Gastrocnemius medialis (tissue), 4 donors: ENCODE data around the gene NLGN2. TPM values are rescaled to one million over a fixed set of nuclear protein-coding genes. Genes with fewer than 3 reads are reported as not detected.

ENCODE experiments used
- ATAC-seq, 2 donors: fragments of 150-250 bp; one replicate each; pipeline ENCODE4 v1.9.1; 2016
- DNase-seq, 2 donors: peaks; one replicate each; pipeline ENCODE4 v3.0.0-alpha.2; 2019
- H3K27ac ChIP-seq, 4 donors: fragments of 200-600 bp; sonication (generic); 1 replicate in 1 of 4; 2 replicates in 3 of 4; pipeline ENCODE4 v1.5.1; 2016 to 2018; ENCODE audit warnings: mild to moderate bottlenecking in 2 of 4, moderate library complexity in 1 of 4
- H3K27me3 ChIP-seq, 3 donors: fragments of 200-600 bp; sonication (generic) in 2 of 3; 1 replicate in 1 of 3; 2 replicates in 2 of 3; pipeline versions ENCODE4 v1.5.1 to v1.6.0; 2016 to 2019; ENCODE audit warnings: mild to moderate bottlenecking in 1 of 3, moderate library complexity in 1 of 3
- H3K36me3 ChIP-seq, 2 donors: fragments of 200-600 bp; sonication (generic) in 1 of 2; one replicate each; pipeline ENCODE4 v1.5.1; 2017 to 2018
- H3K4me1 ChIP-seq, 2 donors: fragments of 200-600 bp; sonication (generic) in 1 of 2; one replicate each; pipeline ENCODE4 v1.5.1; 2016 to 2017; ENCODE audit warnings: mild to moderate bottlenecking in 2 of 2
- H3K4me3 ChIP-seq, 4 donors: fragments of 200-600 bp; sonication (generic) in 3 of 4; 1 replicate in 1 of 4; 2 replicates in 3 of 4; pipeline ENCODE4 v1.5.1; 2016 to 2019; ENCODE audit warnings: mild to moderate bottlenecking in 2 of 4
- H3K9me3 ChIP-seq, 3 donors: fragments of 200-600 bp; sonication (generic) in 2 of 3; 1 replicate in 1 of 3; 2 replicates in 2 of 3; pipeline ENCODE4 v1.5.1; 2016 to 2019
- POLR2A ChIP-seq, 2 donors: fragments of 450-650 bp; IDR thresholded peaks; one replicate each; pipeline ENCODE4 v1.6.1; 2017; ENCODE audit warnings: antibody characterized with exemption in 2 of 2, mild to moderate bottlenecking in 2 of 2, moderate library complexity in 2 of 2
- in situ Hi-C, 4 donors: fragments of 200-750 bp; cut with MboI; loops; one replicate each; pipeline versions ENCODE4 v1.15.0 to v1.8.0; 2017; ENCODE audit warnings: low sequenced_read_pairs in 4 of 4
- intact Hi-C: fragments of 100-400 bp; cut with DNase I; formaldehyde crosslinking; loops from one replicate; pipeline ENCODE4 v1.15.1; 2023; ENCODE audit warnings: low total_unique reads
- total RNA-seq, 4 donors: library from RNA; depleted of rRNA; stranded (reverse); fragments of >200 nt; gene quantifications; one replicate each; pipeline versions ENCODE4 v1.1.0 to v1.2.3, GENCODE V29; 2016
- TF ChIP-seq, protein P1 (sequence below), 5 experiments: fragments of 450-650 bp in 3 of 5; fragments of 200-600 bp in 2 of 5; sonication (generic) in 2 of 5; IDR thresholded peaks in 4 of 5; conservative IDR thresholded peaks in 1 of 5; 1 replicate in 4 of 5; 2 replicates in 1 of 5; pipeline ENCODE4 v1.5.1; 2016 to 2019; ENCODE audit warnings: antibody characterized with exemption in 5 of 5, mild to moderate bottlenecking in 3 of 5, moderate library complexity in 3 of 5

NLGN2 gene
- total RNA-seq, 4 donors from 2014 or later: 4.2 to 6.6 (median 4.4) TPM

GRCh38 chr17:7409716-7410115 lies 2.1 kb downstream of the NLGN2 start:
- H3K9me3 ChIP-seq: no peaks in the 10 kb centered on the region
- no peak for ATAC-seq
- TF ChIP-seq, protein P1, sequence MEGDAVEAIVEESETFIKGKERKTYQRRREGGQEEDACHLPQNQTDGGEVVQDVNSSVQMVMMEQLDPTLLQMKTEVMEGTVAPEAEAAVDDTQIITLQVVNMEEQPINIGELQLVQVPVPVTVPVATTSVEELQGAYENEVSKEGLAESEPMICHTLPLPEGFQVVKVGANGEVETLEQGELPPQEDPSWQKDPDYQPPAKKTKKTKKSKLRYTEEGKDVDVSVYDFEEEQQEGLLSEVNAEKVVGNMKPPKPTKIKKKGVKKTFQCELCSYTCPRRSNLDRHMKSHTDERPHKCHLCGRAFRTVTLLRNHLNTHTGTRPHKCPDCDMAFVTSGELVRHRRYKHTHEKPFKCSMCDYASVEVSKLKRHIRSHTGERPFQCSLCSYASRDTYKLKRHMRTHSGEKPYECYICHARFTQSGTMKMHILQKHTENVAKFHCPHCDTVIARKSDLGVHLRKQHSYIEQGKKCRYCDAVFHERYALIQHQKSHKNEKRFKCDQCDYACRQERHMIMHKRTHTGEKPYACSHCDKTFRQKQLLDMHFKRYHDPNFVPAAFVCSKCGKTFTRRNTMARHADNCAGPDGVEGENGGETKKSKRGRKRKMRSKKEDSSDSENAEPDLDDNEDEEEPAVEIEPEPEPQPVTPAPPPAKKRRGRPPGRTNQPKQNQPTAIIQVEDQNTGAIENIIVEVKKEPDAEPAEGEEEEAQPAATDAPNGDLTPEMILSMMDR (IDR thresholded peaks at IDR 0.05 in 4 of 5, conservative IDR thresholded peaks at IDR 0.05 in 1 of 5): no peak
- TF ChIP-seq POLR2A (IDR thresholded peaks at IDR 0.05): no peak
- no peaks in the 10 kb centered on the region for H3K36me3 ChIP-seq
- H3K27ac ChIP-seq: no peak overlapping the region
- in situ Hi-C loops (no loop called here), intact Hi-C loops (loop anchor here (10.0 kb wide), 1 partner anchor 275 kb away; the partner anchor contains the start of genes TP53 and WRAP53)
- peaks cover 3 to 9% of the 10 kb centered on the region in 2 donors for H3K4me1 ChIP-seq
- H3K4me3 ChIP-seq: no peak overlapping the region
- H3K27me3 ChIP-seq: no peaks in the 10 kb centered on the region
- DNase-seq: no peak

- H3K27ac ChIP-seq: no peak overlapping the region
- ATAC-seq: no peak
- H3K27me3 ChIP-seq: no peaks in the 10 kb centered on the region
- no peaks in the 10 kb centered on the region for H3K36me3 ChIP-seq
- intact Hi-C loops: no loop called here
- no peaks in the 10 kb centered on the region for H3K9me3 ChIP-seq
- H3K4me3 ChIP-seq: no peak overlapping the region
- in situ Hi-C loops: no loop called here
- no peak for TF ChIP-seq POLR2A (IDR thresholded peaks at IDR 0.05)
- TF ChIP-seq, protein P1 (IDR thresholded peaks at IDR 0.05 in 4 of 5, conservative IDR thresholded peaks at IDR 0.05 in 1 of 5): no peak
- DNase-seq: no peak
- peaks cover 0 to 3% of the 10 kb centered on the region in 2 donors for H3K4me1 ChIP-seq
These were observed 3.2 kb downstream of the NLGN2 start for GRCh38 chr17:7410634-7411426.

- Histone ChIP-seq H3K27ac (no peak overlapping the region), H3K27me3 (no peaks in the 10 kb centered on the region), H3K4me3 (no peak overlapping the region), H3K36me3 (no peaks in the 10 kb centered on the region), H3K9me3 (no peaks in the 10 kb centered on the region), H3K4me1 (no peaks in the 10 kb centered on the region)
- ATAC-seq: no peak
- in situ Hi-C loops: no loop called here
- intact Hi-C loops: no loop called here
- DNase-seq: no peak
- TF ChIP-seq POLR2A (IDR thresholded peaks at IDR 0.05): no peak
- TF ChIP-seq, protein P1 (IDR thresholded peaks at IDR 0.05 in 4 of 5, conservative IDR thresholded peaks at IDR 0.05 in 1 of 5): no peak
These were observed 3.7 kb downstream of the NLGN2 start for GRCh38 chr17:7411427-7411750.

DNA sequence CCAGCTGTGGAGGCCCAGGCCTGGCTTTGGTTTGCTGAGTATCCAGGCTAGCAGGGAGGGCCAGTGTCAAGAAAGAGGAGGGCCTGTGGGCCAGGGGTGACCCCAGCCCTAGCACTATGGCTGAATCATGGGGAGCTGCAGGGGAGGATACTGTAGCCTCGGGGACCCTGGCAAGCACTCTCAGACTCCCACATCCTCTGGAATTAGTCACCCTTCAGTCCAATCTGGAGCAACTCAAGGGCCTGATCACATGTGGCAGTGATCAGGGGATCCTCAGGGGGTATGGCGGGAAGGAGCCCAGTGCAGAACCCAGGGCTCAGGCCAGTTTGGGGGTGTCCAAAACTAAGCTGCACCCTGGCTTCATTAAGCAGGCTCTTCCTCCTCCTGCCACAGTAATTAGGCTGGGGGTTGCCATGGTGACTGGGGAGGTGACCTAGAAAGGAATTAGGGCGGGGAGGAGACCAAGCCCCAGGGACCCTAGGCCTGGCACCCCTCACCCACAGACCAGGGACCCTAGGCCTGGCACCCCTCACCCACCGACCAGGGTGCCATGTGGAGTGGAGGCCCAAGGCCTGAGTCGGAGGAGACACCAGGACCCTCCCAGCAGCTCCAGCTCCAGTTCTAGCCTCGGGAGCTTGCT lies 5.8 kb downstream of the NLGN2 start:
- Histone ChIP-seq H3K9me3 (no peaks in the 10 kb centered on the region), H3K4me3 (no peak overlapping the region), H3K36me3 (no peaks in the 10 kb centered on the region), H3K27me3 (no peaks in the 10 kb centered on the region), H3K27ac (no peak overlapping the region), H3K4me1 (no peaks in the 10 kb centered on the region)
- in situ Hi-C loops: no loop called here
- ATAC-seq (no peak), DNase-seq (no peak)
- intact Hi-C loops: no loop called here
- TF ChIP-seq, protein P1 (IDR thresholded peaks at IDR 0.05 in 4 of 5, conservative IDR thresholded peaks at IDR 0.05 in 1 of 5): no peak
